Adrenal gland (tissue), 12 donors: ENCODE data around the gene TFEC. TPM values are rescaled to one million over a fixed set of nuclear protein-coding genes. Genes with fewer than 3 reads are reported as not detected.

Experiments used
- DNase-seq, 7 donors: peaks; one replicate each; pipeline ENCODE4 v3.0.0-alpha.2; 2019 to 2020
- H3K27ac ChIP-seq, 5 donors: fragments of 200-600 bp; sonication (generic) in 4 of 5; 1 replicate in 3 of 5; 2 replicates in 2 of 5; pipeline versions ENCODE4 v1.5.1 to v1.8.0; 2016 to 2020; ENCODE audit warnings: mild to moderate bottlenecking in 1 of 5
- H3K27me3 ChIP-seq: fragments of 200-600 bp; 2 replicates; pipeline ENCODE4 v1.8.0; 2021
- H3K36me3 ChIP-seq, 2 donors: fragments of 200-600 bp; replicated peaks in 1 of 2; 1 replicate in 1 of 2; 2 replicates in 1 of 2; pipeline versions ENCODE4 v1.5.1 to v1.8.0; 2018 to 2022
- H3K4me1 ChIP-seq, 2 donors: fragments of 200-600 bp; replicated peaks in 1 of 2; 1 replicate in 1 of 2; 2 replicates in 1 of 2; pipeline versions ENCODE4 v1.5.1 to v1.8.0; 2018 to 2021
- H3K4me3 ChIP-seq, 4 donors: fragments of 200-600 bp; sonication (generic) in 3 of 4; one replicate each; pipeline ENCODE4 v1.5.1; 2016 to 2018
- H3K9me3 ChIP-seq, 3 donors: fragments of 200-600 bp; sonication (generic) in 1 of 3; replicated peaks in 1 of 3; 1 replicate in 2 of 3; 2 replicates in 1 of 3; pipeline versions ENCODE4 v1.5.1 to v1.8.0; 2016 to 2021
- CTCF ChIP-seq, 6 experiments: fragments of 450-650 bp in 4 of 6; fragments of 200-600 bp in 2 of 6; sonication (generic) in 1 of 6; IDR thresholded peaks; 1 replicate in 5 of 6; 2 replicates in 1 of 6; pipeline versions ENCODE4 v1.5.1 to v1.8.0; 2016 to 2021; ENCODE audit warnings: antibody characterized with exemption in 6 of 6, mild to moderate bottlenecking in 2 of 6, moderate library complexity in 1 of 6
- POLR2A ChIP-seq, 2 donors: fragments of 450-650 bp; IDR thresholded peaks; one replicate each; pipeline ENCODE4 v1.6.1; 2017; ENCODE audit warnings: antibody characterized with exemption in 2 of 2, mild to moderate bottlenecking in 2 of 2, moderate library complexity in 1 of 2
- intact Hi-C, 2 donors: fragments of 100-400 bp; cut with DNase I; formaldehyde crosslinking; loops; one replicate each; pipeline versions ENCODE4 v1.14.1 to v1.15.0; 2022 to 2023
- polyA plus RNA-seq, 3 donors: library from polyadenylated mRNA; stranded (reverse); fragments of 200-250 nt in 2 of 3; fragments of 350-450 nt in 1 of 3; fragmentation: Illumina TruSeq in 1 of 3; extraction: RNeasy Lipid Tissue Mini Kit (QIAGEN cat#74804) in 1 of 3; gene quantifications; one replicate each; pipeline ENCODE4 v1.2.3, GENCODE V29; 2013 to 2014
- total RNA-seq, 9 donors: library from RNA; depleted of rRNA in 4 of 9; stranded (reverse); fragments of >200 nt in 4 of 9; fragments of 120-200 nt in 1 of 9; fragmentation: NEBNext Ultra II Directional in 1 of 9; extraction: Animal tissue kit (Norgen Biotek cat#: 25700) in 1 of 9; gene quantifications; one replicate each; pipeline versions ENCODE4 v1.1.0 to v1.2.4, GENCODE V29; 2013 to 2023
- donor health status: healthy with polysubstance abuse.
- donor health status: Bipolar disorder and iron deficiency.
- donor health status: DM: yes; HTN: yes; CAD: no.
- donor health status: DM: no; HTN: no; CAD: no.
- donor health status: DM: no; HTN: no; CAD: no.
- donor health status: DM: yes; HTN: yes; CAD: no.

The TFEC gene
- total and polyA plus RNA-seq, 12 donors: 1.00 to 16.4 (median 4.5) TPM

- H3K4me3 ChIP-seq: no peak overlapping the region
- no peaks in the 10 kb centered on the region for H3K27me3 ChIP-seq
- intact Hi-C loops: no loop called here
- no peaks in the 10 kb centered on the region for H3K9me3 ChIP-seq
- no peak overlapping the region for H3K27ac ChIP-seq
- H3K36me3 ChIP-seq: no peaks in the 10 kb centered on the region
- no peak for TF ChIP-seq POLR2A (IDR thresholded peaks at IDR 0.05)
- TF ChIP-seq CTCF (IDR thresholded peaks at IDR 0.05): no peak
- no peaks in the 10 kb centered on the region for H3K4me1 ChIP-seq
- DNase-seq: no peak
Measured at GRCh38 chr7:115988401-115988800, 42.2 kb downstream of the TFEC start.

- no peaks in the 10 kb centered on the region for H3K36me3 ChIP-seq
- H3K4me1 ChIP-seq: no peaks in the 10 kb centered on the region
- no peak overlapping the region for H3K4me3 ChIP-seq
- TF ChIP-seq CTCF (IDR thresholded peaks at IDR 0.05) (no peak), POLR2A (IDR thresholded peaks at IDR 0.05) (no peak)
- DNase-seq: no peak
- intact Hi-C loops: no loop called here
- no peak overlapping the region for H3K27ac ChIP-seq
- H3K27me3 ChIP-seq: no peaks in the 10 kb centered on the region
- no peaks in the 10 kb centered on the region for H3K9me3 ChIP-seq
Measured at GRCh38 chr7:115987486-115987885, 43.1 kb downstream of the TFEC start.

GRCh38 chr7:115984105-115984504, 46.5 kb downstream of the TFEC start:
- intact Hi-C loops: no loop called here

GRCh38 chr7:115980159-115980558, 50.4 kb downstream of the TFEC start:
- intact Hi-C loops: no loop called here
- Histone ChIP-seq H3K4me1 (no peaks in the 10 kb centered on the region), H3K27ac (no peak overlapping the region), H3K27me3 (no peaks in the 10 kb centered on the region), H3K36me3 (no peaks in the 10 kb centered on the region), H3K4me3 (no peak overlapping the region), H3K9me3 (no peaks in the 10 kb centered on the region)
- DNase-seq: no peak
- TF ChIP-seq CTCF (IDR thresholded peaks at IDR 0.05) (no peak), POLR2A (IDR thresholded peaks at IDR 0.05) (no peak)

More at GRCh38 chr7:115984105-115984504, 46.5 kb downstream of the TFEC start:
- Histone ChIP-seq H3K9me3 (no peaks in the 10 kb centered on the region), H3K4me1 (no peaks in the 10 kb centered on the region), H3K27me3 (no peaks in the 10 kb centered on the region), H3K27ac (no peak overlapping the region), H3K36me3 (no peaks in the 10 kb centered on the region), H3K4me3 (no peak overlapping the region)
- no peak for DNase-seq
- TF ChIP-seq CTCF (IDR thresholded peaks at IDR 0.05) (no peak), POLR2A (IDR thresholded peaks at IDR 0.05) (no peak)
